ENCODE results near the gene ZNF423.

DNA sequence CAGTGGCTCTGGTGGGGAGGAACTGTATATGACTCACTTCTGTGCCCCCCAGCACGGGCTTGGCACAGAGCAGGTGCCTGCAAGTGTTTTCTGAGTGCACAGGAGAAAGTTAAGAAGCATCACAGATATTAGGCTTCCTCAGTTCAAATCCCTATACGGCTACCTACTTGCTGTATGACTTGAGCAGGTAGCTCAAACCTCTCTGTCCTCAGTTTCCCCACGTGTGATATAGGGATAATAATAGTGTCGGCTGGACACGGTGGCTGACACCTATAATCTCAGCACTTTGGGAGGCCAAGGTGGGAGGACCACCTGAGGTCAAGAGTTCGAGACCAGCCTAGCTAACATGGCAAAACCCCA lies 386.6 kb downstream of the ZNF423 start:
- TF ChIP-seq FOXA1 (IDR thresholded peaks at IDR 0.05) (no peak), FOXK2 (IDR thresholded peaks at IDR 0.05) (no peak), SP1 (IDR thresholded peaks at IDR 0.05) (no peak), TARDBP (IDR thresholded peaks at IDR 0.05) (no peak), ELF4 (IDR thresholded peaks at IDR 0.05) (no peak), NFRKB (IDR thresholded peaks at IDR 0.05) (no peak)
